ENCODE results near the gene TENT4A.
"Not testable (repeated sequence)": the region's sequence is repeated elsewhere in the genome, so short reads cannot be mapped to it uniquely, and the experiment has no call there.

The TENT4A gene

GRCh38 chr5:6773342-6774035 lies 60.3 kb downstream of the TENT4A start:
- no peak for DNase-seq (ENCODE audit: low spot score)

GRCh38 chr5:6774207-6774606 lies 61.0 kb downstream of the TENT4A start:
- not testable (repeated sequence) for DNase-seq (ENCODE audit: low spot score)

- no peak for DNase-seq (ENCODE audit: low spot score)
Measured at GRCh38 chr5:6774721-6775204, 61.5 kb downstream of the TENT4A start.

GRCh38 chr5:6775571-6775970 lies 62.3 kb downstream of the TENT4A start:
- no peak for DNase-seq (ENCODE audit: low spot score)

- DNase-seq (ENCODE audit: low spot score): peak; percentile 87
Measured at GRCh38 chr5:6780802-6781391, 67.7 kb downstream of the TENT4A start.

GRCh38 chr5:6781716-6782115 lies 68.5 kb downstream of the TENT4A start:
- no peak for DNase-seq (ENCODE audit: low spot score)

GRCh38 chr5:6783787-6784186 lies 70.6 kb downstream of the TENT4A start:
- no peak for DNase-seq (ENCODE audit: low spot score)

- DNase-seq (ENCODE audit: low spot score): no peak
Measured at GRCh38 chr5:6784481-6784880, 71.2 kb downstream of the TENT4A start.

GRCh38 chr5:6785161-6785860 lies 72.1 kb downstream of the TENT4A start:
- DNase-seq (ENCODE audit: low spot score): no peak

- DNase-seq (ENCODE audit: low spot score): no peak
Measured at GRCh38 chr5:6785861-6786180, 72.6 kb downstream of the TENT4A start.

- DNase-seq (ENCODE audit: low spot score): no peak
Measured at GRCh38 chr5:6786786-6787495, 73.7 kb downstream of the TENT4A start.

- DNase-seq (ENCODE audit: low spot score): no peak
Measured at GRCh38 chr5:6787941-6788340, 74.7 kb downstream of the TENT4A start.

GRCh38 chr5:6788439-6788838 lies 75.2 kb downstream of the TENT4A start:
- DNase-seq (ENCODE audit: low spot score): no peak

- DNase-seq (ENCODE audit: low spot score): no peak
Measured at GRCh38 chr5:6788956-6789649, 75.9 kb downstream of the TENT4A start.

GRCh38 chr5:6790346-6790865 lies 77.2 kb downstream of the TENT4A start:
- DNase-seq (ENCODE audit: low spot score): no peak

GRCh38 chr5:6791031-6791430 lies 77.8 kb downstream of the TENT4A start:
- no peak for DNase-seq (ENCODE audit: low spot score)

GRCh38 chr5:6792376-6792775 lies 79.1 kb downstream of the TENT4A start:
- no peak for DNase-seq (ENCODE audit: low spot score)

GRCh38 chr5:6792911-6793471 lies 79.8 kb downstream of the TENT4A start:
- DNase-seq (ENCODE audit: low spot score): no peak

GRCh38 chr5:6801236-6801635 lies 88.0 kb downstream of the TENT4A start:
- DNase-seq (ENCODE audit: low spot score): no peak

- DNase-seq (ENCODE audit: low spot score): no peak
Measured at GRCh38 chr5:6803981-6804550, 90.8 kb downstream of the TENT4A start.
